ENCODE data around the gene C1QTNF4.

GRCh38 chr11:47560426-47560825, 33.8 kb downstream of the C1QTNF4 start:
- TF ChIP-seq, protein P1, sequence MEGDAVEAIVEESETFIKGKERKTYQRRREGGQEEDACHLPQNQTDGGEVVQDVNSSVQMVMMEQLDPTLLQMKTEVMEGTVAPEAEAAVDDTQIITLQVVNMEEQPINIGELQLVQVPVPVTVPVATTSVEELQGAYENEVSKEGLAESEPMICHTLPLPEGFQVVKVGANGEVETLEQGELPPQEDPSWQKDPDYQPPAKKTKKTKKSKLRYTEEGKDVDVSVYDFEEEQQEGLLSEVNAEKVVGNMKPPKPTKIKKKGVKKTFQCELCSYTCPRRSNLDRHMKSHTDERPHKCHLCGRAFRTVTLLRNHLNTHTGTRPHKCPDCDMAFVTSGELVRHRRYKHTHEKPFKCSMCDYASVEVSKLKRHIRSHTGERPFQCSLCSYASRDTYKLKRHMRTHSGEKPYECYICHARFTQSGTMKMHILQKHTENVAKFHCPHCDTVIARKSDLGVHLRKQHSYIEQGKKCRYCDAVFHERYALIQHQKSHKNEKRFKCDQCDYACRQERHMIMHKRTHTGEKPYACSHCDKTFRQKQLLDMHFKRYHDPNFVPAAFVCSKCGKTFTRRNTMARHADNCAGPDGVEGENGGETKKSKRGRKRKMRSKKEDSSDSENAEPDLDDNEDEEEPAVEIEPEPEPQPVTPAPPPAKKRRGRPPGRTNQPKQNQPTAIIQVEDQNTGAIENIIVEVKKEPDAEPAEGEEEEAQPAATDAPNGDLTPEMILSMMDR (IDR thresholded peaks at IDR 0.05), result no peak
- no peak for TF ChIP-seq POLR2A (IDR thresholded peaks at IDR 0.05)
